HCT116 (cell line): ENCODE data around the gene ANKRD30B. TPM values are rescaled to one million over a fixed set of nuclear protein-coding genes. Genes with fewer than 3 reads are reported as not detected.

Source experiments
- ATAC-seq: fragments of 200-7000 bp; cut with Tn5 transposase; 2 replicates; pipeline ENCODE4 v1.9.1; 2020; ENCODE audit warnings: mild to moderate bottlenecking, moderate library complexity
- BruUV-seq: library from RNA; stranded (reverse); fragments of 400-500 nt; replicated peaks from 2 replicates; lab custom pipeline; 2021; lab: Mats Ljungman, UMichigan
- CTCF ChIA-PET: fragments of 300-600 bp; sonication (Branson Sonifier 250); formaldehyde crosslinking; loops from one replicate; lab custom pipeline; 2021; ENCODE audit warnings: antibody characterized with exemption; lab: Charles Lee
- POLR2A ChIA-PET: fragments of 300-600, 350-600 bp; sonication (Branson Sonifier 250); formaldehyde crosslinking; loops from one replicate; lab custom pipeline; 2021; ENCODE audit warnings: antibody characterized with exemption; lab: Charles Lee
- RAD21 ChIA-PET, 2 experiments: fragments of 300-600 bp; sonication (Branson Sonifier 250); formaldehyde crosslinking; loops; one replicate each; lab custom pipeline; 2023; ENCODE audit warnings: low total read pairs in 2 of 2; ENCODE audit not compliant: uncharacterized antibody in 2 of 2, unreplicated experiment in 2 of 2, low non-redundant PET in 1 of 2; lab: Charles Lee
- DNase-seq: peaks from one replicate; pipeline ENCODE4 v3.0.0-alpha.2; 2010; ENCODE audit warnings: low read depth, low spot score
- H2AFZ ChIP-seq: fragments of 200-600 bp; shearing (Covaris generic), sonication (generic); 2 replicates; pipeline ENCODE4 v1.6.1; 2017; ENCODE audit warnings: low read depth, mixed run types, mixed read lengths, antibody characterized with exemption, low read length; ENCODE audit not compliant: poor library complexity, severe bottlenecking
- H3K27ac ChIP-seq: 2 replicates; pipeline ENCODE4 v1.5.1; 2012; ENCODE audit warnings: low read depth, low read length
- H3K27me3 ChIP-seq: fragments of 200-600 bp; sonication (generic); 2 replicates; pipeline ENCODE4 v1.6.1; 2016; ENCODE audit warnings: mixed run types, low read length, mixed read lengths; ENCODE audit not compliant: insufficient read depth
- H3K36me3 ChIP-seq, 2 experiments: fragments of 200-500 bp in 1 of 2; fragments of 200-600 bp in 1 of 2; sonication (Bioruptor generic) in 1 of 2; sonication (generic) in 1 of 2; 2 replicates each; pipeline versions ENCODE4 v1.5.1 to v1.6.1; 2014 to 2016; ENCODE audit warnings: low read length in 2 of 2, inconsistent platforms in 1 of 2, mixed read lengths in 1 of 2, mixed run types in 1 of 2; ENCODE audit not compliant: insufficient read depth in 2 of 2, control insufficient read depth in 1 of 2
- H3K4me1 ChIP-seq, 2 experiments: fragments of 200-600 bp in 1 of 2; sonication (generic) in 1 of 2; 2 replicates each; pipeline versions ENCODE4 v1.5.1 to v1.6.1; 2012 to 2017; ENCODE audit warnings: low read length in 2 of 2, inconsistent platforms in 1 of 2, mild to moderate bottlenecking in 1 of 2, mixed read lengths in 1 of 2, mixed run types in 1 of 2, moderate library complexity in 1 of 2; ENCODE audit not compliant: insufficient read depth in 2 of 2, control insufficient read depth in 1 of 2
- H3K4me2 ChIP-seq: fragments of 200-600 bp; sonication (generic); 2 replicates; pipeline ENCODE4 v1.6.1; 2017; ENCODE audit warnings: mixed run types, low read length, mixed read lengths
- H3K4me3 ChIP-seq, 2 experiments: fragments of 200-600 bp in 1 of 2; sonication (generic) in 1 of 2; replicated peaks in 1 of 2; 2 replicates each; pipeline ENCODE4 v1.5.1; 2011 to 2016; ENCODE audit warnings: low read length in 2 of 2, control low read depth in 1 of 2, low read depth in 1 of 2, mild to moderate bottlenecking in 1 of 2, mixed read lengths in 1 of 2, mixed run types in 1 of 2
- H3K79me2 ChIP-seq: fragments of 200-600 bp; sonication (generic); 2 replicates; pipeline ENCODE4 v1.6.1; 2017; ENCODE audit warnings: mild to moderate bottlenecking, mixed run types, low read length, moderate library complexity, mixed read lengths; ENCODE audit not compliant: insufficient read depth
- H3K9ac ChIP-seq: fragments of 200-600 bp; sonication (generic); 2 replicates; pipeline ENCODE4 v1.6.1; 2016; ENCODE audit warnings: low read length, mixed read lengths
- H3K9me2 ChIP-seq: fragments of 200-600 bp; sonication (generic), shearing (Covaris generic); 2 replicates; pipeline ENCODE4 v1.6.1; 2017; ENCODE audit warnings: mixed run types, mild to moderate bottlenecking, moderate library complexity; ENCODE audit not compliant: insufficient read depth
- H3K9me3 ChIP-seq, 2 experiments: fragments of 200-500 bp in 1 of 2; fragments of 200-600 bp in 1 of 2; sonication (Bioruptor generic) in 1 of 2; sonication (generic) in 1 of 2; 2 replicates each; pipeline ENCODE4 v1.6.1; 2014 to 2017; ENCODE audit warnings: low read length in 2 of 2, mixed read lengths in 2 of 2, inconsistent platforms in 1 of 2, low read depth in 1 of 2, mild to moderate bottlenecking in 1 of 2, mixed run types in 1 of 2, moderate library complexity in 1 of 2; ENCODE audit not compliant: control insufficient read depth in 1 of 2, insufficient read depth in 1 of 2
- H4K20me1 ChIP-seq: fragments of 200-600 bp; sonication (generic), shearing (Covaris generic); 2 replicates; pipeline ENCODE4 v1.6.1; 2017; ENCODE audit warnings: mixed run types, mild to moderate bottlenecking, moderate library complexity; ENCODE audit not compliant: insufficient read depth
- ATF3 ChIP-seq: IDR thresholded peaks from 2 replicates; pipeline ENCODE4 v1.6.1; 2012
- CBX3 ChIP-seq: IDR thresholded peaks from 2 replicates; pipeline ENCODE4 v1.6.1; 2012; ENCODE audit warnings: low read depth
- CTCF ChIP-seq, 3 experiments: fragments of 200-600 bp in 1 of 3; sonication (generic) in 1 of 3; IDR thresholded peaks in 2 of 3; conservative IDR thresholded peaks in 1 of 3; 2 replicates each; pipeline ENCODE4 v1.5.1; 2012 to 2017; ENCODE audit warnings: low read depth in 2 of 3, low read length in 2 of 3, antibody characterized with exemption in 1 of 3, borderline replicate concordance in 1 of 3, control low read depth in 1 of 3, mild to moderate bottlenecking in 1 of 3, mixed read lengths in 1 of 3, mixed run types in 1 of 3, moderate library complexity in 1 of 3; ENCODE audit not compliant: insufficient read depth in 1 of 3
- ELF1 ChIP-seq: IDR thresholded peaks from 2 replicates; pipeline ENCODE4 v1.6.1; 2012; ENCODE audit warnings: low read depth, borderline replicate concordance
- EZH2 ChIP-seq: fragments of 200-600 bp; sonication (generic); IDR thresholded peaks from 2 replicates; pipeline ENCODE4 v1.6.1; 2017; ENCODE audit warnings: antibody characterized with exemption, mixed run types
- FOSL1 ChIP-seq: IDR thresholded peaks from 2 replicates; pipeline ENCODE4 v1.6.1; 2012; ENCODE audit warnings: low read depth
- JUND ChIP-seq: IDR thresholded peaks from 2 replicates; pipeline ENCODE4 v1.6.1; 2012
- MAX ChIP-seq: IDR thresholded peaks from 2 replicates; pipeline ENCODE4 v1.6.1; 2012
- POLR2A ChIP-seq: IDR thresholded peaks from 2 replicates; pipeline ENCODE4 v1.7.0; 2011; ENCODE audit warnings: borderline replicate concordance; ENCODE audit not compliant: insufficient read depth, insufficient read length; ENCODE audit errors: extremely low read depth
- POLR2AphosphoS5 ChIP-seq: IDR thresholded peaks from 2 replicates; pipeline ENCODE4 v1.6.1; 2011; ENCODE audit warnings: mild to moderate bottlenecking, low read depth, low read length, moderate library complexity
- RAD21 ChIP-seq: IDR thresholded peaks from 2 replicates; pipeline ENCODE4 v1.6.1; 2012; ENCODE audit warnings: low read depth, mild to moderate bottlenecking
- SIN3A ChIP-seq: IDR thresholded peaks from 2 replicates; pipeline ENCODE4 v1.6.1; 2012; ENCODE audit warnings: low read depth
- SP1 ChIP-seq: IDR thresholded peaks from 2 replicates; pipeline ENCODE4 v1.6.1; 2012; ENCODE audit warnings: low read depth
- YY1 ChIP-seq: IDR thresholded peaks from 2 replicates; pipeline ENCODE4 v1.6.1; 2011; ENCODE audit warnings: low read length, low read depth, moderate library complexity, mild to moderate bottlenecking; ENCODE audit not compliant: insufficient replicate concordance; ENCODE audit errors: extremely low read depth
- ZFX ChIP-seq: fragments of 450-650 bp; IDR thresholded peaks from 2 replicates; pipeline ENCODE4 v1.6.1; 2017
- intact Hi-C: fragments of 100-400 bp; cut with micrococcal nuclease; formaldehyde crosslinking; loops from 2 replicates; pipeline ENCODE4 v1.10.0; 2022
- total RNA-seq: library from RNA; stranded (reverse); gene quantifications from one replicate; pipeline ENCODE4 v1.2.1, GENCODE V29; 2021; ENCODE audit not compliant: unreplicated experiment

ANKRD30B gene
- total RNA-seq, 1 experiment from 2014 or later, result not detected

GRCh38 chr18:14776801-14777200, 28.8 kb downstream of the ANKRD30B start:
- H3K9ac ChIP-seq, result no peak overlapping the region
- intact Hi-C loops, result no loop called here
- ATAC-seq (no peak), DNase-seq (no peak)
- H4K20me1 ChIP-seq, result no peaks in the 10 kb centered on the region
- no peak overlapping the region for H2AFZ ChIP-seq
- no peak for TF ChIP-seq RAD21
- TF ChIP-seq CBX3, result no peak
- no peak for TF ChIP-seq ZFX
- no peak for TF ChIP-seq ATF3
- TF ChIP-seq SIN3A, result no peak
- no peak for TF ChIP-seq POLR2AphosphoS5
- TF ChIP-seq POLR2A, result no peak
- no peak for TF ChIP-seq FOSL1
- no peak for TF ChIP-seq EZH2
- H3K4me3 ChIP-seq, result no peak overlapping the region
- RAD21 ChIA-PET, result no interaction called here
- no peaks in the 10 kb centered on the region for H3K9me2 ChIP-seq
- POLR2A ChIA-PET, result no interaction called here
- H3K9me3 ChIP-seq, result no peaks in the 10 kb centered on the region; a peak in 1 of 4 replicates
- no peaks in the 10 kb centered on the region for H3K79me2 ChIP-seq
- no peaks in the 10 kb centered on the region for H3K36me3 ChIP-seq
- no peak overlapping the region for H3K4me2 ChIP-seq
- H3K27me3 ChIP-seq, result no peaks in the 10 kb centered on the region
- no peaks in the 10 kb centered on the region for H3K4me1 ChIP-seq
- CTCF ChIA-PET, result no interaction called here
- no TSS peak for BruUV-seq
- H3K27ac ChIP-seq, result no peak overlapping the region

GRCh38 chr18:14781671-14782070, 33.7 kb downstream of the ANKRD30B start:
- intact Hi-C loops, result no loop called here
- CTCF ChIA-PET, result no interaction called here

More at GRCh38 chr18:14781671-14782070, 33.7 kb downstream of the ANKRD30B start:
- Histone ChIP-seq H3K4me2 (no peak overlapping the region), H3K9me3 (no peaks in the 10 kb centered on the region; a peak in 2 of 4 replicates), H3K4me3 (no peak overlapping the region), H4K20me1 (no peaks in the 10 kb centered on the region), H3K9ac (no peak overlapping the region), H3K36me3 (no peaks in the 10 kb centered on the region), H3K27ac (no peak overlapping the region), H3K79me2 (no peaks in the 10 kb centered on the region), H3K9me2 (no peaks in the 10 kb centered on the region), H2AFZ (no peak overlapping the region), H3K27me3 (no peaks in the 10 kb centered on the region), H3K4me1 (no peaks in the 10 kb centered on the region)
- POLR2A ChIA-PET, result no interaction called here
- ATAC-seq, result no peak
- no TSS peak for BruUV-seq
- no peak for DNase-seq
- RAD21 ChIA-PET, result no interaction called here
- TF ChIP-seq YY1 (no peak), SP1 (no peak), CTCF (IDR thresholded peaks at IDR 0.05 in 2 of 3, conservative IDR thresholded peaks at IDR 0.05 in 1 of 3; ENCODE audit: borderline replicate concordance in 1 of 3, insufficient read depth in 1 of 3, low read depth in 2 of 3, low read length in 2 of 3) (no peak), ELF1 (no peak), POLR2A (no peak), MAX (no peak), JUND (no peak)
